NCI-H748 treated with DMSO at 0.1 percent for 48 hours (cell line): ENCODE data around the gene ATP2B2.

ENCODE experiments used
- DNase-seq: peaks from one replicate; lab custom pipeline; 2025; lab: John Stamatoyannopoulos, UW

The ATP2B2 gene

GRCh38 chr3:10400050-10400748 lies 105.2 kb downstream of the ATP2B2 start:
- DNase-seq = no peak

GRCh38 chr3:10399634-10400033 lies 105.8 kb downstream of the ATP2B2 start:
- no peak for DNase-seq

DNA sequence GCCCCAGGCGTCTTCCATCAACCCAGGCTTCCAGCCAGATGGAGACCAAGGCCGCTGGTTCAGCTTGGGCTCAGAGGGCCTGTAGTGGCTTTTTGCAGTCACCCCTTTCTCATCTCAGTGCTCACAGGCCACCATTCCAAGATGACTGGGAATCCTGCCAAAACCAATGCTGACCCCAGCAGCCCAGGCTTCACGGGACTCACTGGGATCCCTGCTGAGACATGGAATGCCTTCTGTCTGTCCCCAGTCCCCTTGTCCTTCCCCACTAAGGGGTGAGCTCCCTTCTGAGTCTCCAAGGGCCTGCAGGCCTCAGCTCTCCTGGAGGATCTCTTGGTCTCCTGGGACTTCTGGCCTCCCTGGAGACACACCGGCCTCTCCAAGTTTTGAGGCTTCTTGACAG lies 107.0 kb downstream of the ATP2B2 start:
- no peak for DNase-seq

- DNase-seq = no peak
Measured at GRCh38 chr3:10397879-10398278, 107.5 kb downstream of the ATP2B2 start.

- DNase-seq = no peak
Measured at GRCh38 chr3:10396931-10397330, 108.5 kb downstream of the ATP2B2 start.

DNA sequence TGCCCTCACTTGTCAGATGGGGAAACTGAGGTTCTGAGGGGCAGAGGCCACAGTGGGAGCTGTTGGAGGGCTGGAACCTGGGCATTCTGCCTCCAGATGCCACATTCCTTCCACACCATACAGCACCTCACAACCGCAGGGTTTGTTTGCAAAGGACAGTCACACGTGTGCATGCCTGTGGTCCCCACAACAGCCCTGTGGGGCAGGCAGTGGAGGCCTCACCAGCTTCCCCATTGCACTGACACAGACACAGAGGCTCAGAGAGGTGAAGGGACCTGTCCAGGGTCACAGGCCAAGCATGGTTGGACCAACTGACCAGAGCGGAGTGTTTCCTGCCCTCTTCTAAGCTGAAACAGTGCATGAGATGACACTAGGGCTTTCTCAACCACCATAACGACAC lies 109.3 kb downstream of the ATP2B2 start:
- no peak for DNase-seq

GRCh38 chr3:10395671-10396070 lies 109.7 kb downstream of the ATP2B2 start:
- no peak for DNase-seq

GRCh38 chr3:10395196-10395595 lies 110.2 kb downstream of the ATP2B2 start:
- DNase-seq = no peak

DNA sequence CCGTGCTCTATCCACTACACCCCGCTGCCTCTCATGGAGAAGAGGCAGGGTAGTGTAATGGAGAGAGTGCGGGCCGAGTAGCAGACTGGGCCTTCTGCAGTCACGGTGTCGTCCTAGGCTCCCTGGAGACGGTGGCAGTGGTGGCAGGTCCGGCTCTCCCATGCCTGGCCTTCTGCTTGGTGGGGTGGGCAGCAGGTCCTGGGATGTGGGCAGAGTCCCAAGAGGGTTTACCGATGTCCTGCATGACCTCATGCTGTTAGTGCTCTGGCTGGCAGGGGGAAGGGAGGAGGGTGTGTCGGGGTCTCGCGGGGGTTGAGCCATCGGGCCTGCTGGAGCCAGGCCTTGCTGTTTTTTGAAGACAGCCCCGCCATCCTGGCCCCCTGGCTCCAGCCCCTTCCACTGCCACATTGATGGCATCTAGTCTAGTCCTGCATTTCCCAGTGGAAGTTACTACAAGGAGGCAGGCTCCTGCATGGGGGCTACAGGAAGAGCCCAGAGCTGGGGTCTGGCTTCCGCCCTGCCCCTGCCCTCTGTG lies 110.8 kb downstream of the ATP2B2 start:
- DNase-seq = no peak

DNA sequence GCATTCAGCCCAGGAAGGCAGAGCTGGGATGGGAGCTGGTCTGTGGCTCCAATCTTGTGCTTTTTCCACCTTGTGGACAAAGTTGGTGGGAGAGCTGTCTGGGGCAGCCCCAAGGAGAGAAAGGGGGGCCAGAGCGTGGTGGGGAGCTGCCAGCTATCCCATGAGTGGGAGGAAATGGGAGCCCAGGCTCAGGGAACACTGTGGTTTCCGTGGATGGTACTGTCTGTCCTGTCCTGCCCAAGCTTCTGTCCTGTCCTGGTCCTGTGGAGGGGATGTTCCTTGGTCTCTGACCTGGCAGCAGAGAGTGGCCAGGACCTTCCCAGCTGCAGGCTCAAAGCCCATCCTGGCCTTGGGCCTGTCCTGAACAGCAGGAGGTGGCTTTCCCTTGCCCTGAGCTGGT lies 111.9 kb downstream of the ATP2B2 start:
- DNase-seq = no peak

DNA sequence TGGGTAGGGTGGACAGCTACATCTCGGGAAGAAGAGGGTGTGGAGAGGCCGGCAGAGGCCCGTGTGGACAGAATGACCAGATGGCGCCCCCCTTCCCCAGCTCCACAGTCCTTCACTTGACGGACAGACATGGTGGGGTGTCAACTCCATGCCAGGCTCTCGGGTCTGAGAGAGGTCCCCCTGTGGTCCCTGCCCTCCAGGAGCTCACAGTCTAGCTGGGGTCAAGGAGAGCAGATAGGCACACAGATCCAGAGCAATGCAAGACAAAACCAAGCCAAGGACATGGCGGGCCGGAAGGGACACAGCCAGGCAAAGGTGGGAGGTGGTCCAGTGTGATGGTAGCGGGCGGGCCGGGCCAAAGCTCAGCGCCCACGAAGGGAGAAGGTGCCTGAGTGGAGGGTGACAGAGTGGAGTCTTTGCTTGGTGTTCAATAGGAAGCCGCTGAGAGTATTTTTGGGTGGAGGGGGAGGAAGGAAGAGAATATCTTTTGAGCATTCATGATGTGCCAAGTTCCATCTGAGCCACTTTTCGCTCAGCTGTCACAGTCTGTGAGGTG lies 112.4 kb downstream of the ATP2B2 start:
- no peak for DNase-seq

DNA sequence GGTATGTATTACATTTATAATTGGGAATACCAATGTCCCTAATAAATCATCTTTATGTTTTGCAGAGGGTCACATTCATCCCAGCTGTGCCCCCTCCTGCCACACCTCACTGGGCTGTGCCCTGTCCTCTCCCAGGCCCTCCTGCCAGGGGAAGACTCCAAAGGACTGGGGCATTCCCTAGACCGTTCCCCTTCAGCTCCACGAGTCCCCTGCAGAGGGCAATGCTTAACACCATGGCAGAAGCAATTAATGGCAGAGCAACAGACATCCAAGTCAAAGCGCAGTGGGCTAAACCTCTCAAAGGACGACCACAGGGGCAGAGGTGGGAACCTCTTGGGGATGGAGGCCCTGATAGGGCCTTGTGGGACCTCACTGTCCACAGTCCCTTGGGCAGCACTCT lies 113.1 kb downstream of the ATP2B2 start:
- DNase-seq = no peak

DNA sequence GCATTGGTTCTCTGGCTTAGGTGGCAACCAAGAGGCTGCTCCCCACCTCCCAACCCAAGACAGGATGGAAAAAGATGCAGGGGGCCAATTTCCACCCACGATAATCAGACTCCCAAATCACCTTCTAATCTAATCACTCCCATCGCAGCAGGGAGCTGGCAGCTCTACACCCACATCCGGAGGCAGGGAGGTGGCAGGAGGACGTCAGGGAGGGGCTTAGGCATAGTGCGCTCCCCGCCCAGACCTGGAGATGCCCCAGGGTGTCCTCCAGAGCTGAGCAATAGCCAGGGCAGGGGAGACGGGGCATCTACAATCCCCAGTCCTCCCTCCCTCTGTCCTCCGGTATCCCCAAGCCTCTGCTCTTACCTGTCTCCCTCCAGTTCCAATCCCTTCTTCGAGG lies 114.0 kb downstream of the ATP2B2 start:
- no peak for DNase-seq

GRCh38 chr3:10390641-10391373 lies 114.6 kb downstream of the ATP2B2 start:
- DNase-seq = no peak

DNA sequence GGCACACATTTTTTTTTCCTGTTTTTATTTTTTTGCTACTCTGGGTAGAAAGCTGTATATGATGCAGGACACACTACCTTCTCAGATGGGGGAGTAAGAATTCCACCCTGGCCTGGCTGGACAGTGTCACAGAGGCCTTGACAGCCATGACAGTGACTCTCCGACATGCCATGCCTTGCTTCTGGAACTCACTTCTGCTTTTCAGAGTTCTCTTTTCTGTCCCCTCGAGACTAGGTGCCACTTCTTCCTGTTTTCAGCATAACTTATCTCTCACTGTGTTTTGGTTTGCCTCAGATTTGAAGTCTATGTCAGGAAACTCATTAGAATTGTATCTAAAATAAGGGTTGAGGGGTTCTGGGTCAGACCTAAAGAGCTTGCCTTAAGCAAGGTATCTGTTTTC lies 115.4 kb downstream of the ATP2B2 start:
- DNase-seq = no peak

- DNase-seq = no peak
Measured at GRCh38 chr3:10389339-10389738, 116.0 kb downstream of the ATP2B2 start.

- no peak for DNase-seq
Measured at GRCh38 chr3:10387881-10388609, 117.3 kb downstream of the ATP2B2 start.

- DNase-seq = no peak
Measured at GRCh38 chr3:10386121-10386520, 119.3 kb downstream of the ATP2B2 start.

GRCh38 chr3:10384541-10385360 lies 120.6 kb downstream of the ATP2B2 start:
- DNase-seq = no peak

- no peak for DNase-seq
Measured at GRCh38 chr3:10383850-10384248, 121.5 kb downstream of the ATP2B2 start.
